ENCODE results near the gene POLR3B.

The POLR3B gene

DNA sequence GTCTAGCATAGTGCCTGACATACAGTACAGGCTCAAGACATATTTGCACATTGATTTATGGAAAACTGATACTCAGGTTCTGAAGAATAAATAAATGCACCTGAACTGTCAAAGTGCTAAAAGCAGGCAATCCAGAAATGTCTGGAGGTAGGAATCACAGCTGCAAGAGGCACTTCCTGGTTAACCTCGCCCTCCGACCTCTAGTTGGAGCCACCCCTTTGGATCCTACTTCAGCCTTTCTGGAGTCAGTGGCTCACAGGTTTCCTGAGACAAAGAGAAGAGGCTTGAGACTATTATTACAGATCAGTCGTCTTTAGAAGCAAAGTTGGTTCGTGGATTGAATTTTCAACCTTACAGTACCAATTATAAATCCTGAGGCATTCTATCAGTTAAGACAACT lies 42.0 kb upstream of the POLR3B start:
- no peak for TF ChIP-seq CTCF (IDR thresholded peaks at IDR 0.05; ENCODE audit: control insufficient read depth, extremely low read depth, insufficient read depth)
- no peak overlapping the region for H3K4me3 ChIP-seq (ENCODE audit: low read depth, low read length)
- no peak for DNase-seq (ENCODE audit: low read depth)

- no peak overlapping the region for H3K4me3 ChIP-seq (ENCODE audit: low read depth, low read length)
- DNase-seq (ENCODE audit: low read depth): no peak
- no peak for TF ChIP-seq CTCF (IDR thresholded peaks at IDR 0.05; ENCODE audit: control insufficient read depth, extremely low read depth, insufficient read depth)
Observed at GRCh38 chr12:106317406-106318082, 40.0 kb upstream of the POLR3B start.

GRCh38 chr12:106321139-106321850 lies 36.3 kb upstream of the POLR3B start:
- no peak overlapping the region for H3K4me3 ChIP-seq (ENCODE audit: low read depth, low read length)
- TF ChIP-seq CTCF (IDR thresholded peaks at IDR 0.05; ENCODE audit: control insufficient read depth, extremely low read depth, insufficient read depth): no peak
- no peak for DNase-seq (ENCODE audit: low read depth)

GRCh38 chr12:106323537-106323936 lies 34.0 kb upstream of the POLR3B start:
- no peak overlapping the region for H3K4me3 ChIP-seq (ENCODE audit: low read depth, low read length)
- DNase-seq (ENCODE audit: low read depth): no peak
- no peak for TF ChIP-seq CTCF (IDR thresholded peaks at IDR 0.05; ENCODE audit: control insufficient read depth, extremely low read depth, insufficient read depth)

GRCh38 chr12:106327309-106327869 lies 30.2 kb upstream of the POLR3B start:
- no peak overlapping the region for H3K4me3 ChIP-seq (ENCODE audit: low read depth, low read length)
- TF ChIP-seq CTCF (IDR thresholded peaks at IDR 0.05; ENCODE audit: control insufficient read depth, extremely low read depth, insufficient read depth): no peak
- no peak for DNase-seq (ENCODE audit: low read depth)

- no peak for TF ChIP-seq CTCF (IDR thresholded peaks at IDR 0.05; ENCODE audit: control insufficient read depth, extremely low read depth, insufficient read depth)
- no peak overlapping the region for H3K4me3 ChIP-seq (ENCODE audit: low read depth, low read length)
- no peak for DNase-seq (ENCODE audit: low read depth)
Observed at GRCh38 chr12:106328735-106329134, 28.8 kb upstream of the POLR3B start.

All from LNCaP clone FGC (cell line).